Keratinocyte (primary cell): Measurements from ENCODE around the gene IL4R. TPM values are rescaled to one million over a fixed set of nuclear protein-coding genes. Genes with fewer than 3 reads are reported as not detected.
A peak's percentile ranks its signal among the peaks of the same experiment; 100 is the strongest.

Experiments
- DNase-seq: peaks from one replicate; pipeline ENCODE4 v3.0.0-alpha.2; 2011; ENCODE audit warnings: low read depth, missing footprints, low spot score
- FAIRE-seq: peaks from 2 replicates; lab custom pipeline; 2011; peaks lifted over from hg19 to GRCh38; lab: Jason Lieb, UNC
- H2AFZ ChIP-seq: 2 replicates; pipeline ENCODE4 v1.6.0; 2012; ENCODE audit warnings: low read length, control low read depth, inconsistent platforms; ENCODE audit not compliant: control insufficient read depth
- H3K27ac ChIP-seq: 2 replicates; pipeline ENCODE4 v1.5.1; 2011; ENCODE audit warnings: low read length; ENCODE audit not compliant: control insufficient read depth, insufficient read depth
- H3K27me3 ChIP-seq: 3 replicates; pipeline ENCODE4 v1.6.0; 2011; ENCODE audit warnings: low read length; ENCODE audit not compliant: control insufficient read depth, insufficient read depth; ENCODE audit errors: extremely low read depth
- H3K36me3 ChIP-seq, 2 experiments: 2 replicates in 1 of 2; 3 replicates in 1 of 2; pipeline ENCODE4 v1.5.1; 2011; ENCODE audit warnings: low read length in 2 of 2, mild to moderate bottlenecking in 1 of 2; ENCODE audit not compliant: control insufficient read depth in 2 of 2, insufficient read depth in 2 of 2; ENCODE audit errors: extremely low read depth in 1 of 2
- H3K4me1 ChIP-seq: 3 replicates; pipeline ENCODE4 v1.5.1; 2011; ENCODE audit warnings: low read length; ENCODE audit not compliant: control insufficient read depth, insufficient read depth; ENCODE audit errors: extremely low read depth
- H3K4me2 ChIP-seq: 3 replicates; pipeline ENCODE4 v1.6.0; 2011; ENCODE audit warnings: low read depth, low read length; ENCODE audit not compliant: control insufficient read depth, insufficient read depth; ENCODE audit errors: extremely low read depth
- H3K4me3 ChIP-seq, 3 experiments: fragments of 200-600 bp in 1 of 3; sonication (generic) in 1 of 3; 2 replicates in 2 of 3; 3 replicates in 1 of 3; pipeline ENCODE4 v1.5.1; 2011 to 2016; ENCODE audit warnings: low read length in 3 of 3, mild to moderate bottlenecking in 3 of 3, control low read depth in 2 of 3, inconsistent platforms in 1 of 3, low read depth in 1 of 3, mixed read lengths in 1 of 3, mixed run types in 1 of 3, moderate library complexity in 1 of 3; ENCODE audit not compliant: control insufficient read depth in 2 of 3, insufficient read depth in 2 of 3; ENCODE audit errors: extremely low read depth in 1 of 3
- H3K79me2 ChIP-seq: 2 replicates; pipeline ENCODE4 v1.6.0; 2012; ENCODE audit warnings: low read length; ENCODE audit not compliant: control insufficient read depth, insufficient read depth
- H3K9ac ChIP-seq: 3 replicates; pipeline ENCODE4 v1.6.0; 2011; ENCODE audit warnings: low read length; ENCODE audit not compliant: control insufficient read depth, insufficient read depth; ENCODE audit errors: extremely low read depth
- H3K9me1 ChIP-seq: 3 replicates; pipeline ENCODE4 v1.6.0; 2011; ENCODE audit warnings: low read length; ENCODE audit not compliant: control insufficient read depth, insufficient read depth; ENCODE audit errors: extremely low read depth
- H3K9me3 ChIP-seq: 2 replicates; pipeline ENCODE4 v1.5.1; 2012; ENCODE audit warnings: low read depth, low read length; ENCODE audit not compliant: control insufficient read depth
- H4K20me1 ChIP-seq: 3 replicates; pipeline ENCODE4 v1.6.0; 2011; ENCODE audit warnings: low read length; ENCODE audit not compliant: control insufficient read depth, insufficient read depth; ENCODE audit errors: extremely low read depth
- CTCF ChIP-seq, 3 experiments: IDR thresholded peaks in 1 of 3; conservative IDR thresholded peaks in 1 of 3; optimal IDR thresholded peaks in 1 of 3; 2 replicates in 2 of 3; 3 replicates in 1 of 3; pipeline versions ENCODE3 to v1.5.1; 2011; ENCODE audit warnings: low read length in 3 of 3, mild to moderate bottlenecking in 3 of 3, moderate library complexity in 2 of 3, control low read depth in 1 of 3, inconsistent platforms in 1 of 3; ENCODE audit not compliant: insufficient read depth in 2 of 3; ENCODE audit errors: extremely low read depth in 1 of 3
- EZH2 ChIP-seq: IDR thresholded peaks from one replicate; pipeline ENCODE4 v1.6.1; 2012; ENCODE audit warnings: inconsistent platforms, mild to moderate bottlenecking, low read length, moderate library complexity
- dilution Hi-C: fragments of 300-500 bp; cut with MboI; formaldehyde crosslinking; loops from one replicate; pipeline ENCODE4 v1.7.0; 2020; ENCODE audit warnings: low sequenced_read_pairs; ENCODE audit not compliant: extremely low pct_ligation_motif_present
- polyA plus RNA-seq, 5 experiments: library from polyadenylated mRNA; depleted of rRNA in 3 of 5; stranded (reverse) in 3 of 5; stranded (forward) in 1 of 5; unstranded in 1 of 5; fragments of >200 nt; gene quantifications; 1 replicate in 1 of 5; 2 replicates in 3 of 5; 3 replicates in 1 of 5; pipeline versions ENCODE4 v1.2.1 to v1.2.3, GENCODE V29; 2011 to 2012; ENCODE audit warnings: missing spikeins in 2 of 5, low read depth in 1 of 5, low replicate concordance in 1 of 5

The IL4R gene
- polyA plus RNA-seq, 1 donor (not counting 4 experiments of a cell fraction or from before 2014, with no cell fraction given): 60.5 TPM

- Histone ChIP-seq H3K27ac (peak overlapping the region; percentile 66), H3K9me3 (peaks cover 4% of the 10 kb centered on the region), H3K36me3 (peaks cover 18 to 21% of the 10 kb centered on the region in 2 experiments), H3K4me1 (peaks cover 40% of the 10 kb centered on the region), H3K4me2 (no peak overlapping the region), H3K9me1 (no peaks in the 10 kb centered on the region), H3K4me3 (no peak overlapping the region), H3K9ac (peak overlapping the region; percentile 41), H3K27me3 (no peaks in the 10 kb centered on the region), H4K20me1 (peaks cover 3% of the 10 kb centered on the region), H2AFZ (no peak overlapping the region), H3K79me2 (no peaks in the 10 kb centered on the region)
- dilution Hi-C loops: no loop called here
- DNase-seq: no peak
- TF ChIP-seq CTCF (optimal IDR thresholded peaks at IDR 0.05 in 1 of 3, IDR thresholded peaks at IDR 0.05 in 1 of 3, conservative IDR thresholded peaks at IDR 0.05 in 1 of 3; ENCODE audit: extremely low read depth in 1 of 3, insufficient read depth in 2 of 3, low read length in 3 of 3): no peak
- no peak for TF ChIP-seq EZH2
- FAIRE-seq: no peak
Measured at GRCh38 chr16:27366687-27367460, 53.1 kb downstream of the IL4R start.

- peak overlapping the region; percentile 41 for H3K9ac ChIP-seq
Measured at GRCh38 chr16:27367461-27368357, 53.9 kb downstream of the IL4R start.

More at GRCh38 chr16:27367461-27368357, 53.9 kb downstream of the IL4R start:
- H3K4me1 ChIP-seq: peaks cover 40% of the 10 kb centered on the region
- H3K9me1 ChIP-seq: no peaks in the 10 kb centered on the region
- H3K79me2 ChIP-seq: no peaks in the 10 kb centered on the region
- H3K27me3 ChIP-seq: no peaks in the 10 kb centered on the region
- peaks cover 10 to 12% of the 10 kb centered on the region in 2 experiments for H3K36me3 ChIP-seq
- H3K4me3 ChIP-seq: no peak overlapping the region
- DNase-seq (no peak), FAIRE-seq (no peak)
- H2AFZ ChIP-seq: peak overlapping the region; percentile 47
- peaks cover 3% of the 10 kb centered on the region for H4K20me1 ChIP-seq
- H3K9me3 ChIP-seq: peaks cover 4% of the 10 kb centered on the region
- TF ChIP-seq EZH2 (no peak), CTCF (optimal IDR thresholded peaks at IDR 0.05 in 1 of 3, IDR thresholded peaks at IDR 0.05 in 1 of 3, conservative IDR thresholded peaks at IDR 0.05 in 1 of 3; ENCODE audit: extremely low read depth in 1 of 3, insufficient read depth in 2 of 3, low read length in 3 of 3) (peak; percentile 69 to 98 (median 91))
- H3K27ac ChIP-seq: peak overlapping the region; percentile 66
- H3K4me2 ChIP-seq: peak overlapping the region; percentile 76
- dilution Hi-C loops: no loop called here
